MM.1S (cell line): ENCODE data around the gene SYT2.

Source experiments
- DNase-seq: peaks from one replicate; pipeline ENCODE4 v3.0.0-alpha.2; 2015
- H2AFZ ChIP-seq: fragments of 300-600 bp; sonication (generic); 2 replicates; pipeline ENCODE4 v1.6.0; 2016; ENCODE audit warnings: antibody characterized with exemption, low read length
- H3F3A ChIP-seq: fragments of 300-600 bp; sonication (generic); 2 replicates; pipeline ENCODE4 v1.6.1; 2016; ENCODE audit warnings: mild to moderate bottlenecking, antibody characterized with exemption, low read length, moderate library complexity, mixed read lengths; ENCODE audit not compliant: insufficient read depth
- H3K27ac ChIP-seq: fragments of 300-600 bp; sonication (generic); 2 replicates; pipeline ENCODE4 v1.5.1; 2016; ENCODE audit warnings: mild to moderate bottlenecking, low read length
- H3K27me3 ChIP-seq: fragments of 300-600 bp; sonication (generic); replicated peaks from 2 replicates; pipeline ENCODE4 v1.6.0; 2016; ENCODE audit warnings: low read length; ENCODE audit not compliant: insufficient read depth
- H3K36me3 ChIP-seq: fragments of 300-600 bp; sonication (generic); replicated peaks from 2 replicates; pipeline ENCODE4 v1.6.1; 2016; ENCODE audit warnings: mild to moderate bottlenecking, low read length, mixed read lengths; ENCODE audit not compliant: insufficient read depth
- H3K4me1 ChIP-seq: fragments of 300-600 bp; sonication (generic); 2 replicates; pipeline ENCODE4 v1.6.1; 2016; ENCODE audit warnings: low read length, mixed read lengths
- H3K4me2 ChIP-seq: fragments of 300-600 bp; sonication (generic); 2 replicates; pipeline ENCODE4 v1.6.0; 2016; ENCODE audit warnings: low read depth, low read length
- H3K4me3 ChIP-seq: fragments of 300-600 bp; sonication (generic); 2 replicates; pipeline ENCODE4 v1.5.1; 2016; ENCODE audit warnings: low read length, mixed read lengths
- H3K79me2 ChIP-seq: fragments of 300-600 bp; sonication (generic); 2 replicates; pipeline ENCODE4 v1.6.1; 2016; ENCODE audit warnings: mixed run types, low read length, mixed read lengths
- H3K9ac ChIP-seq: fragments of 300-600 bp; sonication (generic); 2 replicates; pipeline ENCODE4 v1.6.1; 2016; ENCODE audit warnings: low read length, mixed read lengths
- H3K9me2 ChIP-seq: fragments of 300-600 bp; sonication (generic); replicated peaks from 2 replicates; pipeline ENCODE4 v1.6.1; 2016; ENCODE audit warnings: mild to moderate bottlenecking, low read length, mixed read lengths; ENCODE audit not compliant: insufficient read depth
- H3K9me3 ChIP-seq: fragments of 300-600 bp; sonication (generic); replicated peaks from 2 replicates; pipeline ENCODE4 v1.6.1; 2016; ENCODE audit warnings: mild to moderate bottlenecking, low read length, mixed read lengths; ENCODE audit not compliant: insufficient read depth
- H4K20me1 ChIP-seq: fragments of 300-600 bp; sonication (generic); 2 replicates; pipeline ENCODE4 v1.6.1; 2016; ENCODE audit warnings: mild to moderate bottlenecking, low read length, moderate library complexity, mixed read lengths; ENCODE audit not compliant: insufficient read depth
- CTCF ChIP-seq: fragments of 300-600 bp; sonication (generic); IDR thresholded peaks from 2 replicates; pipeline ENCODE4 v1.5.1; 2016; ENCODE audit warnings: antibody characterized with exemption, low read length, mixed read lengths
- EZH2 ChIP-seq: fragments of 300-600 bp; sonication (generic); optimal IDR thresholded peaks from 2 replicates; pipeline ENCODE3; 2017; ENCODE audit warnings: low read depth, mild to moderate bottlenecking, antibody characterized with exemption, low read length, mixed read lengths
- EZH2phosphoT487 ChIP-seq: fragments of 300-600 bp; sonication (generic); IDR thresholded peaks from 2 replicates; pipeline ENCODE4 v1.6.1; 2018; ENCODE audit warnings: antibody characterized with exemption, low read length

SYT2 gene

DNA sequence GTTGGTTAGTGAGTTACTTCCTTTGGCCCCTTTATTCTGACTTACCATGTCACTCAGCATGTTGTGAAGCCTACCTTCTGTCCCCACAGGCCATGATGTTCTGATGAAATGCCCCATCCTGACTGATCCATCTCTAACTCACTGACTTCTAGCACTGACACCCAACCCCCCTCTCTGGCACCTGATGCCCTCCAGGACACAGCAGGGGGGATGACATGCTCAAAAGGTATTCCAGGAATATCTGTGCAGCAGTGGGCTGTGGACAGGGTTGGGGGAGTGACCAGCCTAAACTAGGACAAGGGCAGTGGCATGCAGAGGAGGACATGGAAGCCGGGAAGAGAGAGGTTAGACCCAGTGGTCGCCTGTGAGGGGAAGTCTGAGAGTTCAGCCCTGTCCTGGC is 25.5 kb downstream of the SYT2 start:
- H3K4me2 ChIP-seq = no peak overlapping the region

DNA sequence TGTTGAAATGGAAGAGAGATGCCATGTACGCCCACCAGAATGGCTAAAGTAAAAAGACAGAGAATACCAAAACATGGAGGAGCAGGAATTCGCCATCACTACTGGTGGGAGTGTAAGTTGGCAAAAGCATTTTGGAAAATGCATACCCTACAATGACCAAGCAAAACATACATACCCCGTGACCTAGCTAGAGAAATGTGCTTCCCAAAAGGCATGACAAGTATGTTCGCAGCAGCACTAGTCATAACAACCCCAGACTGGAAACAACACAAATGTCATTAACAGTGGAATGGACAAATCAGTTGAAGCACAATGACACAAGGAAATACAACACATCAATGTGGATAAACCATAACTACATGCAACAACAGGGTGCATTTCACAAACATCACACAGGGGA is 27.2 kb downstream of the SYT2 start:
- TF ChIP-seq EZH2 (no peak), EZH2phosphoT487 (no peak), CTCF (no peak)
- Histone ChIP-seq H4K20me1 (no peaks in the 10 kb centered on the region), H3F3A (no peaks in the 10 kb centered on the region), H3K79me2 (no peaks in the 10 kb centered on the region), H3K4me1 (no peaks in the 10 kb centered on the region), H3K4me3 (no peak overlapping the region), H3K9me3 (no peaks in the 10 kb centered on the region), H3K9ac (no peak overlapping the region), H3K9me2 (no peaks in the 10 kb centered on the region), H3K36me3 (no peaks in the 10 kb centered on the region), H3K27me3 (peaks cover 62% of the 10 kb centered on the region), H3K27ac (no peak overlapping the region), H3K4me2 (no peak overlapping the region), H2AFZ (no peak overlapping the region)
- DNase-seq = no peak

More for the DNA sequence above, 25.5 kb downstream of the SYT2 start:
- no peaks in the 10 kb centered on the region for H4K20me1 ChIP-seq
- no peaks in the 10 kb centered on the region for H3K4me1 ChIP-seq
- H3K27ac ChIP-seq = no peak overlapping the region
- no peaks in the 10 kb centered on the region for H3K36me3 ChIP-seq
- H3K4me3 ChIP-seq = no peak overlapping the region
- H3K9ac ChIP-seq = no peak overlapping the region
- no peak overlapping the region for H2AFZ ChIP-seq
- TF ChIP-seq EZH2phosphoT487 (no peak), CTCF (no peak), EZH2 (no peak)
- H3K9me2 ChIP-seq = no peaks in the 10 kb centered on the region
- H3K27me3 ChIP-seq = peaks cover 78% of the 10 kb centered on the region
- H3F3A ChIP-seq = no peaks in the 10 kb centered on the region
- H3K9me3 ChIP-seq = no peaks in the 10 kb centered on the region
- H3K79me2 ChIP-seq = no peaks in the 10 kb centered on the region
- DNase-seq = no peak

GRCh38 chr1:202682477-202682876 is 27.8 kb downstream of the SYT2 start:
- Histone ChIP-seq H3K9me2 (no peaks in the 10 kb centered on the region), H3K36me3 (no peaks in the 10 kb centered on the region), H4K20me1 (no peaks in the 10 kb centered on the region), H3K4me2 (no peak overlapping the region), H3K4me3 (no peak overlapping the region), H3K27me3 (peaks cover 56% of the 10 kb centered on the region), H3K9me3 (no peaks in the 10 kb centered on the region), H3K9ac (no peak overlapping the region), H3K79me2 (no peaks in the 10 kb centered on the region), H3K4me1 (no peaks in the 10 kb centered on the region), H2AFZ (no peak overlapping the region), H3F3A (no peaks in the 10 kb centered on the region), H3K27ac (no peak overlapping the region)
- no peak for TF ChIP-seq CTCF
- no peak for TF ChIP-seq EZH2
- no peak for TF ChIP-seq EZH2phosphoT487
- DNase-seq = no peak
